Endothelial cell of umbilical vein (primary cell): Measurements from ENCODE around the gene TMEM120B. TPM values are rescaled to one million over a fixed set of nuclear protein-coding genes. Genes with fewer than 3 reads are reported as not detected.

Source experiments
- BruUV-seq: library from RNA; stranded (reverse); fragments of 400-500 nt; replicated peaks from 2 replicates; lab custom pipeline; 2021; lab: Mats Ljungman, UMichigan
- CTCF ChIA-PET: fragments of 300-600, 350-600 bp; sonication (Branson Sonifier 250); formaldehyde crosslinking; loops from one replicate; lab custom pipeline; 2021; ENCODE audit warnings: antibody characterized with exemption, inconsistent platforms; lab: Charles Lee
- POLR2A ChIA-PET: fragments of 300-600, 350-600 bp; sonication (Branson Sonifier 250); formaldehyde crosslinking; loops from one replicate; lab custom pipeline; 2021; ENCODE audit warnings: antibody characterized with exemption, inconsistent platforms; lab: Charles Lee
- DNase-seq: peaks from one replicate; pipeline ENCODE4 v3.0.0-alpha.2; 2011; ENCODE audit warnings: low read depth, low spot score
- FAIRE-seq: peaks from 2 replicates; lab custom pipeline; 2011; peaks lifted over from hg19 to GRCh38; lab: Jason Lieb, UNC
- H2AFZ ChIP-seq: 2 replicates; pipeline ENCODE4 v1.6.0; 2012; ENCODE audit warnings: low read depth, low read length, control low read depth, inconsistent platforms
- H3K27ac ChIP-seq: 2 replicates; pipeline ENCODE4 v1.5.1; 2011; ENCODE audit warnings: low read depth, mild to moderate bottlenecking, control low read depth, low read length, moderate library complexity; ENCODE audit not compliant: insufficient read depth
- H3K27me3 ChIP-seq, 2 experiments: 2 replicates each; pipeline versions ENCODE4 v1.6.0 to v1.6.1; 2011; ENCODE audit warnings: low read length in 2 of 2, mixed read lengths in 1 of 2; ENCODE audit not compliant: control insufficient read depth in 2 of 2, insufficient read depth in 2 of 2
- H3K36me3 ChIP-seq, 2 experiments: 2 replicates in 1 of 2; 3 replicates in 1 of 2; pipeline ENCODE4 v1.5.1; 2011; ENCODE audit warnings: low read length in 2 of 2, mild to moderate bottlenecking in 1 of 2, moderate library complexity in 1 of 2; ENCODE audit not compliant: control insufficient read depth in 2 of 2, insufficient read depth in 2 of 2; ENCODE audit errors: extremely low read depth in 1 of 2
- H3K4me1 ChIP-seq: 3 replicates; pipeline ENCODE4 v1.5.1; 2011; ENCODE audit warnings: mild to moderate bottlenecking, low read length; ENCODE audit not compliant: control insufficient read depth, insufficient read depth; ENCODE audit errors: extremely low read depth
- H3K4me2 ChIP-seq: 2 replicates; pipeline ENCODE4 v1.6.1; 2011; ENCODE audit warnings: low read length, control low read depth, mixed read lengths; ENCODE audit not compliant: insufficient read depth
- H3K4me3 ChIP-seq, 3 experiments: fragments of 200-600 bp in 1 of 3; sonication (generic), shearing (Covaris generic) in 1 of 3; replicated peaks in 1 of 3; 2 replicates each; pipeline ENCODE4 v1.5.1; 2011 to 2016; ENCODE audit warnings: control low read depth in 3 of 3, low read length in 3 of 3, mild to moderate bottlenecking in 2 of 3, inconsistent platforms in 1 of 3, low read depth in 1 of 3, moderate library complexity in 1 of 3; ENCODE audit not compliant: insufficient read depth in 1 of 3
- H3K79me2 ChIP-seq: 2 replicates; pipeline ENCODE4 v1.6.0; 2012; ENCODE audit warnings: low read length, inconsistent platforms; ENCODE audit not compliant: control insufficient read depth, insufficient read depth
- H3K9ac ChIP-seq: replicated peaks from 2 replicates; pipeline ENCODE3; 2011; ENCODE audit warnings: low read length, control low read depth; ENCODE audit not compliant: insufficient read depth; ENCODE audit errors: extremely low read depth
- H3K9me1 ChIP-seq: replicated peaks from 3 replicates; pipeline ENCODE4 v1.6.0; 2011; ENCODE audit warnings: mild to moderate bottlenecking, low read length; ENCODE audit not compliant: control insufficient read depth, insufficient read depth; ENCODE audit errors: extremely low read depth
- H3K9me3 ChIP-seq: replicated peaks from 2 replicates; pipeline ENCODE4 v1.5.1; 2012; ENCODE audit warnings: low read length, inconsistent platforms; ENCODE audit not compliant: control insufficient read depth, insufficient read depth
- H4K20me1 ChIP-seq: replicated peaks from 2 replicates; pipeline ENCODE3; 2011; ENCODE audit warnings: mild to moderate bottlenecking, low read length; ENCODE audit not compliant: control insufficient read depth, insufficient read depth; ENCODE audit errors: extremely low read depth
- CTCF ChIP-seq, 2 donors: IDR thresholded peaks; 1 replicate in 1 of 2; 2 replicates in 1 of 2; pipeline ENCODE4 v1.5.1; 2011; ENCODE audit warnings: low read length in 2 of 2, mild to moderate bottlenecking in 2 of 2, moderate library complexity in 2 of 2, control low read depth in 1 of 2, inconsistent platforms in 1 of 2, low read depth in 1 of 2; ENCODE audit not compliant: insufficient read depth in 1 of 2; ENCODE audit errors: extremely low read depth in 1 of 2
- EZH2 ChIP-seq: IDR thresholded peaks from 2 replicates; pipeline ENCODE4 v1.6.1; 2012; ENCODE audit warnings: borderline replicate concordance, low read depth, mild to moderate bottlenecking, moderate library complexity, low read length, inconsistent platforms; ENCODE audit not compliant: severe bottlenecking
- FOS ChIP-seq: IDR thresholded peaks from 2 replicates; pipeline ENCODE4 v1.6.1; 2011; ENCODE audit warnings: mild to moderate bottlenecking, low read length, moderate library complexity, borderline replicate concordance; ENCODE audit not compliant: insufficient read depth
- GATA2 ChIP-seq: IDR thresholded peaks from 2 replicates; pipeline ENCODE4 v1.7.0; 2011; ENCODE audit warnings: low read depth, mild to moderate bottlenecking, moderate library complexity, mixed read lengths, low read length; ENCODE audit not compliant: insufficient read length, insufficient read depth
- JUN ChIP-seq: IDR thresholded peaks from 2 replicates; pipeline ENCODE4 v1.6.1; 2011; ENCODE audit warnings: borderline replicate concordance, low read depth; ENCODE audit not compliant: insufficient read length, insufficient read depth
- MAX ChIP-seq: IDR thresholded peaks from 2 replicates; pipeline ENCODE4 v1.6.1; 2011; ENCODE audit not compliant: insufficient read depth, insufficient read length
- POLR2A ChIP-seq: IDR thresholded peaks from 2 replicates; pipeline ENCODE4 v1.6.1; 2012; ENCODE audit warnings: low read depth, mild to moderate bottlenecking, control low read depth, low read length
- POLR2AphosphoS5 ChIP-seq: IDR thresholded peaks from 2 replicates; pipeline ENCODE4 v1.6.1; 2012; ENCODE audit warnings: low read depth, mild to moderate bottlenecking, control low read depth, low read length, moderate library complexity; ENCODE audit not compliant: insufficient read depth
- dilution Hi-C: fragments of 300-500 bp; cut with MboI; formaldehyde crosslinking; loops from one replicate; pipeline ENCODE4 v1.15.0; 2019; ENCODE audit warnings: low sequenced_read_pairs; ENCODE audit not compliant: extremely low pct_ligation_motif_present
- intact Hi-C: fragments of 100-400 bp; cut with micrococcal nuclease; formaldehyde crosslinking; loops from one replicate; pipeline ENCODE4 v1.10.0; 2022
- polyA plus RNA-seq, 4 experiments: library from polyadenylated mRNA; depleted of rRNA in 3 of 4; stranded (reverse) in 3 of 4; unstranded in 1 of 4; fragments of >200 nt; gene quantifications; 2 replicates each; pipeline versions ENCODE4 v1.2.1 to v1.2.3, GENCODE V29; 2011 to 2012; ENCODE audit warnings: missing spikeins in 1 of 4
- total RNA-seq: library from RNA; stranded (reverse); gene quantifications from 2 replicates; pipeline ENCODE4 v1.2.3, GENCODE V29; 2021

The TMEM120B gene
- total and polyA plus RNA-seq, 2 donors (not counting 3 experiments of a cell fraction or from before 2014, with no cell fraction given) = 10.4 to 12.8 TPM

- dilution Hi-C loops (no loop called here), intact Hi-C loops (loop anchor here (10.0 kb wide), 1 partner anchor 284 kb away; no protein-coding TSS in a partner anchor)
- DNase-seq (no peak), FAIRE-seq (no peak)
- Histone ChIP-seq H4K20me1 (no peaks in the 10 kb centered on the region), H3K27me3 (no peaks in the 10 kb centered on the region), H3K9me1 (no peaks in the 10 kb centered on the region), H3K27ac (no peak overlapping the region), H3K4me2 (no peak overlapping the region), H3K79me2 (no peaks in the 10 kb centered on the region), H2AFZ (no peak overlapping the region), H3K9me3 (no peaks in the 10 kb centered on the region), H3K9ac (no peak overlapping the region), H3K4me3 (no peak overlapping the region), H3K36me3 (no peaks in the 10 kb centered on the region), H3K4me1 (no peaks in the 10 kb centered on the region)
- TF ChIP-seq GATA2 (no peak), CTCF (IDR thresholded peaks at IDR 0.05; ENCODE audit: extremely low read depth in 1 of 2, insufficient read depth in 1 of 2, low read depth in 1 of 2, low read length in 2 of 2) (no peak)
- ChIA-PET POLR2A (no interaction called here), CTCF (interaction anchor here (1.1 to 10.2 kb wide), 3 partner anchors 14 to 67 kb away, joined by 4 to 173 read pairs (median 7); partner anchors contain the start of genes RHOF and TMEM120B)
- TSS peak; percentile 26 for BruUV-seq
These were observed 66.2 kb downstream of the TMEM120B start for GRCh38 chr12:121778567-121779421.

- H3K4me2 ChIP-seq = no peak overlapping the region
- ChIA-PET POLR2A (no interaction called here), CTCF (interaction anchor here (1.1 to 10.2 kb wide), 3 partner anchors 14 to 67 kb away, joined by 4 to 173 read pairs (median 7); partner anchors contain the start of genes RHOF and TMEM120B)
- no peak overlapping the region for H2AFZ ChIP-seq
- no peak for TF ChIP-seq CTCF (IDR thresholded peaks at IDR 0.05; ENCODE audit: extremely low read depth in 1 of 2, insufficient read depth in 1 of 2, low read depth in 1 of 2, low read length in 2 of 2)
- no peak for TF ChIP-seq POLR2AphosphoS5
- no peak for TF ChIP-seq MAX
- TF ChIP-seq FOS = no peak
- TF ChIP-seq POLR2A = no peak
- TF ChIP-seq JUN = no peak
- TF ChIP-seq EZH2 = no peak
- no peaks in the 10 kb centered on the region for H4K20me1 ChIP-seq
- no peaks in the 10 kb centered on the region for H3K27me3 ChIP-seq
- no peaks in the 10 kb centered on the region for H3K9me3 ChIP-seq
- dilution Hi-C loops (no loop called here), intact Hi-C loops (loop anchor here (10.0 kb wide), 1 partner anchor 285 kb away; no protein-coding TSS in a partner anchor)
- H3K9ac ChIP-seq = no peak overlapping the region
- H3K9me1 ChIP-seq = no peaks in the 10 kb centered on the region
- FAIRE-seq = no peak
- no peak overlapping the region for H3K27ac ChIP-seq
- peaks cover 4% of the 10 kb centered on the region for H3K4me1 ChIP-seq
- no peaks in the 10 kb centered on the region for H3K36me3 ChIP-seq
- BruUV-seq = no TSS peak
- no peaks in the 10 kb centered on the region for H3K79me2 ChIP-seq
- H3K4me3 ChIP-seq = no peak overlapping the region
- DNase-seq = no peak
These were observed 66.9 kb downstream of the TMEM120B start for GRCh38 chr12:121779422-121779895.
